Heart left ventricle (tissue), 16 donors: ENCODE measurements around the gene ARHGEF17. TPM values are rescaled to one million over a fixed set of nuclear protein-coding genes. Genes with fewer than 3 reads are reported as not detected.

Experiments used
- ATAC-seq, 4 donors: fragments of 200-7000 bp; cut with Tn5 transposase; one replicate each; pipeline ENCODE4 v1.9.1; 2020 to 2022; ENCODE audit warnings: moderate library complexity in 4 of 4, mild to moderate bottlenecking in 3 of 4, moderate number of reproducible peaks in 1 of 4
- DNase-seq, 5 donors: peaks; one replicate each; pipeline ENCODE4 v3.0.0-alpha.2; 2020
- H3K27ac ChIP-seq, 12 donors: fragments of 200-600 bp; sonication (generic) in 4 of 12; one replicate each; pipeline versions ENCODE4 v1.5.0 to v1.8.0; 2016 to 2022; ENCODE audit warnings: mild to moderate bottlenecking in 2 of 12
- H3K27me3 ChIP-seq, 9 donors: fragments of 200-600 bp; sonication (generic) in 2 of 9; one replicate each; pipeline versions ENCODE4 v1.5.1 to v1.8.0; 2016 to 2022; ENCODE audit warnings: mild to moderate bottlenecking in 3 of 9
- H3K36me3 ChIP-seq, 9 donors: fragments of 200-600 bp; sonication (generic) in 2 of 9; one replicate each; pipeline versions ENCODE4 v1.5.0 to v1.8.0; 2018 to 2022; ENCODE audit warnings: mild to moderate bottlenecking in 2 of 9
- H3K4me1 ChIP-seq, 12 donors: fragments of 200-600 bp; sonication (generic) in 4 of 12; one replicate each; pipeline versions ENCODE4 v1.5.0 to v1.8.0; 2016 to 2022; ENCODE audit warnings: mild to moderate bottlenecking in 3 of 12
- H3K4me3 ChIP-seq, 12 donors: fragments of 200-600 bp; sonication (generic) in 4 of 12; one replicate each; pipeline versions ENCODE4 v1.5.0 to v1.8.0; 2017 to 2022; ENCODE audit warnings: mild to moderate bottlenecking in 9 of 12, moderate library complexity in 4 of 12
- H3K9me3 ChIP-seq, 12 donors: fragments of 200-600 bp; sonication (generic) in 4 of 12; one replicate each; pipeline versions ENCODE4 v1.5.0 to v1.8.0; 2016 to 2022; ENCODE audit warnings: mild to moderate bottlenecking in 1 of 12
- POLR2A ChIP-seq, 2 donors: fragments of 450-650 bp; IDR thresholded peaks; one replicate each; pipeline ENCODE4 v1.6.1; 2017; ENCODE audit warnings: antibody characterized with exemption in 2 of 2, mild to moderate bottlenecking in 2 of 2, moderate library complexity in 2 of 2
- WGBS, 4 donors: extraction: QIAGEN DNeasy Blood & Tissue Kit in 2 of 4; methylation state at CpG; one replicate each; pipeline versions ENCODE4 v1.1.5 to v1.1.7; 2013 to 2018; 5-methylcytosine and 5-hydroxymethylcytosine counted together
- intact Hi-C, 10 donors: fragments of 100-400 bp; cut with DNase I; formaldehyde crosslinking; loops; one replicate each; pipeline versions ENCODE4 v1.11.1 to v1.14.2; 2022
- polyA plus RNA-seq, 2 donors: library from polyadenylated mRNA; stranded (reverse); fragments of 200-250 nt; gene quantifications; one replicate each; pipeline ENCODE4 v1.2.3, GENCODE V29; 2013
- total RNA-seq, 9 donors: library from RNA; depleted of rRNA in 2 of 9; stranded (reverse); fragments of >200 nt in 2 of 9; fragmentation: NEBNext Ultra II Directional in 3 of 9; extraction: Animal tissue kit (Norgen Biotek cat#: 25700) in 3 of 9; gene quantifications; one replicate each; pipeline versions ENCODE4 v1.1.0 to v1.2.4, GENCODE V29; 2016 to 2023
- TF ChIP-seq, protein P1 (sequence below), 12 donors: fragments of 200-600 bp; sonication (generic) in 4 of 12; IDR thresholded peaks; one replicate each; pipeline versions ENCODE4 v1.5.0 to v1.8.0; 2018 to 2022; ENCODE audit warnings: antibody characterized with exemption in 12 of 12, mild to moderate bottlenecking in 5 of 12
- donor health status: ischemic (EF 13 %, LVEDD 7.1; RV severe dilation, severe dysfunction).
- donor health status: healthy with polysubstance abuse.
- donor health status: DM: no; HTN: yes; CAD: no.
- donor health status: DM: no; HTN: no; CAD: no.
- donor health status: ischemic (EF 25% LVEDD 6.9; RV normal size, moderate dysfunction).
- donor health status: ischemic (EF 25% LVEDD 5.7; RV mildly dilated, moderate dysfunction).
- donor health status: healthy.
- donor health status: DM: yes; HTN: yes; CAD: no.
- donor health status: ischemic (EF 35%, LVEDD 5.7; RV mildly dilated, moderate dysfunction).
- donor health status: nonischemic (EF 11% LVEDD 7.7; RV severe dilation, severe dysfunction).
- donor health status: DM: yes; HTN: yes; CAD: no.
- donor health status: PGD.
- donor health status: ischemic (EF 29% LVEDD 5.4; RV normal size, mild dysfunction).
- donor health status: nonischemic (EF 23%, LVEDD 6.1; RV moderate dilation, normal function).

ARHGEF17 gene
- total and polyA plus RNA-seq, 11 donors, result 27.5 to 83.9 (median 56.5) TPM

DNA sequence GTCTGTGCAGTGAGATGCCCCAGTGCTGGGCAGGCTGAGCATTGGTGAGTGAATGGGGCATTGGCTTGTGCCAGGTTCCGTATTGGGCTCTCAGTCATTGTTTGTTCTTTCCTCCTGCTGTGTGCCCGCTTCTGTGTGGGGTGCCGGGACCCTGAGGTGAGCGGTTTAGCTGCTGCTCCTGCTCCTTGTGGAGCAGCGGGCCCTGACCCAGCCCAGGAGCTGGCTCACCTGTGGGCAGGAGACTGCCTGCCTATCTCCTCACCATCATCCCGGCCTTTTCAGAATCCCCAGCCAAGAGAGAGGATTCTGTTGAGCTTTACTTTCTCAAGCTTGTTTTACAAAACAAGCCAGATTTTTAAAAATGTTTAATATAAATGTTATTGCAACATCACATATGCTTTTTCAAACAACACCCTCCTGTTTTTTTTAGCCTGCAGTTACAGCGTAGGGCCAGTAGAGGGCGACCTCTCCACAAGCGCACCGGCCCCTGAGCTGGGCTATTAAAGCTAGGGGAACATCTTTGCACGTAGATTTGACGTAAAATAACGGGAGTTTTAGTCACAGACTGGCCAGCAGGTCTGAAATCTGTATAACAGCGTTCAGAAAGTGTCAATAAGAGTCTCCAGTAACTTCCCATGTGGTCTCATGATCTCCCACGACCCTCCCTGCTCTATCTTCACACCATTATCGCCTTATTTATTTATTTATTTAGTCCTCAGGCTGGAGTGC lies 43.0 kb downstream of the ARHGEF17 start:
- 21 to 28% (median 25%) methylated on average over 16 of the region's 16 CpGs for WGBS, 4 donors
- ATAC-seq, result peak; percentile 27 to 52 (median 37)
- Histone ChIP-seq H3K27me3 (no peaks in the 10 kb centered on the region), H3K9me3 (no peaks in the 10 kb centered on the region), H3K4me1 (peaks cover 0 to 21% (median 3%) of the 10 kb centered on the region in 12 donors), H3K4me3 (no peak overlapping the region), H3K27ac (peak overlapping the region in 1 of 12 donors; percentile 49), H3K36me3 (peaks cover 0 to 66% (median 41%) of the 10 kb centered on the region in 9 donors)
- peak in 2 of 5 donors; percentile 54 to 55 for DNase-seq
- intact Hi-C loops, result loop anchor here (1.0 to 5.0 kb wide), 7 partner anchors 41 to 310 kb away; no protein-coding TSS in a partner anchor
- TF ChIP-seq, protein P1, sequence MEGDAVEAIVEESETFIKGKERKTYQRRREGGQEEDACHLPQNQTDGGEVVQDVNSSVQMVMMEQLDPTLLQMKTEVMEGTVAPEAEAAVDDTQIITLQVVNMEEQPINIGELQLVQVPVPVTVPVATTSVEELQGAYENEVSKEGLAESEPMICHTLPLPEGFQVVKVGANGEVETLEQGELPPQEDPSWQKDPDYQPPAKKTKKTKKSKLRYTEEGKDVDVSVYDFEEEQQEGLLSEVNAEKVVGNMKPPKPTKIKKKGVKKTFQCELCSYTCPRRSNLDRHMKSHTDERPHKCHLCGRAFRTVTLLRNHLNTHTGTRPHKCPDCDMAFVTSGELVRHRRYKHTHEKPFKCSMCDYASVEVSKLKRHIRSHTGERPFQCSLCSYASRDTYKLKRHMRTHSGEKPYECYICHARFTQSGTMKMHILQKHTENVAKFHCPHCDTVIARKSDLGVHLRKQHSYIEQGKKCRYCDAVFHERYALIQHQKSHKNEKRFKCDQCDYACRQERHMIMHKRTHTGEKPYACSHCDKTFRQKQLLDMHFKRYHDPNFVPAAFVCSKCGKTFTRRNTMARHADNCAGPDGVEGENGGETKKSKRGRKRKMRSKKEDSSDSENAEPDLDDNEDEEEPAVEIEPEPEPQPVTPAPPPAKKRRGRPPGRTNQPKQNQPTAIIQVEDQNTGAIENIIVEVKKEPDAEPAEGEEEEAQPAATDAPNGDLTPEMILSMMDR (IDR thresholded peaks at IDR 0.05), result peak in 11 of 12 donors; percentile 95 to 99 (median 98)
- TF ChIP-seq POLR2A (IDR thresholded peaks at IDR 0.05), result no peak

DNA sequence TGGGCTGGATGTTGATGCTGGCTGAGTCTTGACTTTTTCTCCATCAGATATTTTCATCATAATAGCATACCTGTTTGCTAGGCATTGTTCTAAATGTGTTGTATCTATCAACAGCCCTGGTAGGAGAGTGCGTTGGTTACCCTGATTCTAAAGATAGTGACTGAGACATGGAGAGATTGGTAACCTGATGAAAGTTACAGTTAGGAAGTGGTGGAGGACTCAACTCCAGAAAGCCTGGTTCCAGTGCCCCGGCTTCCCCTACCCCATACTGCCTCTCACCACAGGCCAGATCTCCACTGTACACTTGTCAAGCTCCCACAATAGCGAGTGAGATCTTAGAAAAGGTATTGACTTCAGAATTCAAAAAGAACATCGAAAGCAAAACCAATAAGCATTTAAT lies 45.3 kb downstream of the ARHGEF17 start:
- no peak for ATAC-seq
- intact Hi-C loops, result loop anchor here in 6 of 10 donors (5.0 kb wide), 2 partner anchors 39 to 304 kb away; no protein-coding TSS in a partner anchor

DNA sequence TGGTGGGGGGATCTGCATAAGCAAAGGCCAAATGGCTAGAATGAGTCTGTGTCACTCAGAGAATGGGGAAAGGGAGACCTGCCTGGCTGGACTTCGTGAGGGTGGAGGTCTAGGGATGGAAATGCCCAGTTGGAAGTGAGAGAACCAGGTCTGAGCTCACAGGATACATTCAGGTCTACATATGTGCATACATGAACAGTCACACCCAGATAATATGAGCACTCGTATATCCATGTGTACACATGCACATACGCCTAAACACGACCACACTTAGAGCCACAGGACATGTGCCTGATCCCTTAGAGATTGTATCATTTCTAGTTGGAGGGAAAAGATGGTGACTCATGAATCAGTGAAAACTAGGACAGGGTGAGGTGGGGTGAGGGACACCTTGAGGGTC lies 47.0 kb downstream of the ARHGEF17 start:
- ATAC-seq, result no peak
- no peaks in the 10 kb centered on the region for H3K9me3 ChIP-seq
- 91 to 100% (median 95%) methylated on average over 4 of the region's 4 CpGs for WGBS, 4 donors
- no peak overlapping the region for H3K27ac ChIP-seq
- DNase-seq, result no peak
- H3K27me3 ChIP-seq, result no peaks in the 10 kb centered on the region
- intact Hi-C loops, result no loop called here
- H3K4me3 ChIP-seq, result no peak overlapping the region
- peaks cover 0 to 32% (median 8%) of the 10 kb centered on the region in 12 donors for H3K4me1 ChIP-seq
- peaks cover 3 to 79% (median 57%) of the 10 kb centered on the region in 9 donors for H3K36me3 ChIP-seq
- TF ChIP-seq, protein P1 (IDR thresholded peaks at IDR 0.05), result no peak
- no peak for TF ChIP-seq POLR2A (IDR thresholded peaks at IDR 0.05)

More for the DNA sequence above, 45.3 kb downstream of the ARHGEF17 start:
- H3K36me3 ChIP-seq, result peaks cover 3 to 74% (median 42%) of the 10 kb centered on the region in 9 donors
- H3K27ac ChIP-seq, result no peak overlapping the region
- no peak overlapping the region for H3K4me3 ChIP-seq
- peaks cover 0 to 25% (median 3%) of the 10 kb centered on the region in 12 donors for H3K4me1 ChIP-seq
- 88 to 96% (median 94%) methylated on average over 4 of the region's 4 CpGs for WGBS, 4 donors
- no peaks in the 10 kb centered on the region for H3K9me3 ChIP-seq
- no peak for TF ChIP-seq POLR2A (IDR thresholded peaks at IDR 0.05)
- TF ChIP-seq, protein P1 (IDR thresholded peaks at IDR 0.05), result no peak
- no peak for DNase-seq
- H3K27me3 ChIP-seq, result no peaks in the 10 kb centered on the region
